Measurements from ENCODE around the gene UBE2H.

- no peak for TF ChIP-seq CTCF (IDR thresholded peaks at IDR 0.05; ENCODE audit: low read depth, low read length)
- no peak for TF ChIP-seq POLR2A (IDR thresholded peaks at IDR 0.05; ENCODE audit: extremely low read depth, insufficient read length)
- TF ChIP-seq MYC (IDR thresholded peaks at IDR 0.05; ENCODE audit: low read depth, low read length): no peak
Observed at GRCh38 chr7:129781928-129782817, 170.6 kb downstream of the UBE2H start.

All from NB4 (cell line).